GM18867 (cell line): Measurements from ENCODE around the gene GTF2IRD1.
"Not testable (repeated sequence)": the region's sequence is repeated elsewhere in the genome, so short reads cannot be mapped to it uniquely, and the experiment has no call there.

Experiments used
- ATAC-seq: cut with Tn5 transposase; IDR thresholded peaks from one replicate; pipeline ENCODE4 v1.9.1; 2021; ENCODE audit warnings: mild to moderate bottlenecking, moderate library complexity; ENCODE audit not compliant: unreplicated experiment

Gene GTF2IRD1

DNA sequence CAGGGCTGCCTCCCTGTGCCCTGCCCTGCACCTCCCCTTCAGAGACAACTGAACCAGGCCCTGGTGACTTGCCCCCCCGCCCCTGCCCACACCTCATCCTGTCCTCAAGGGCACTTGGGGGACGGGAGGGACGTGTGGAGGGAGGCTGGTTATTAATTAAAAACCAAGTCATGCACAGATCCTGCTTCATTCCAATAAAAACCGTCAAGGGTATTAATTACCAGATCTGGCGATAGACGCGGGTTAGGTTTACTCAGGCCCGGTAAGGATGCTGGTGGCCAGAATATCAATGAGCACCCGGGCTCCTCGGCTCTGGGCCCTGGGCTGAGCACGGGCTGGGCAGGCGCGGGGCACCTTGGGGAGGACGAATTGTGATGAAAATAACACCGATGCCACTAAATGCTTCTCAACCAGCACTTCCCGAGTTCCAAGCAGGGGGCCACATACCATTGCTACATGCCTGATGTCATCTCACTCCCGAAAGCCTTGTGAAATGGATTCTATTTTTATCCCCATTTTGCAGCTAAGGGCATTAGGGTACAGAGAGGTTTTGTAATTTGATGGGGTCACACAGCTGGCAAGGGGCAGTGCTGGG is 24.5 kb upstream of the GTF2IRD1 start:
- no peak for ATAC-seq

DNA sequence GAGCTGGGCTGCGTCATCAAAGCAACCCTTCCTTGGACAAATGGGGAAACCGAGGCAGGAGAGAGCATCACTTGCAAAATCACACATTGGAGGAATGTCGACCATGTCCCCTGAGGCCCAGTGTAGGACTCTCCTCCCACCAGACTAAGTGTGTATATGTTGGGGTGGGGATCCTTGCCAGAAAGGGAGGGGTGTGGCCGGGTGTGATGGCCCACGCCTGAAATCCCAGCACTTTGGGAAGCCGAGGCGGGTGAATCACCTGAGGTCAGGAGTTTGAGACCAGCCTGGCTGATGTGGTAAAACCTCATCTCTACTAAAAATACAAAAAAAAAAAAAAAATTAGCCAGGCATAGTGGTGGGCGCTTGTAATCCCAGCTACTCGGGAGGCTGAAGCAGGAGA is 23.3 kb upstream of the GTF2IRD1 start:
- ATAC-seq = not testable (repeated sequence)

DNA sequence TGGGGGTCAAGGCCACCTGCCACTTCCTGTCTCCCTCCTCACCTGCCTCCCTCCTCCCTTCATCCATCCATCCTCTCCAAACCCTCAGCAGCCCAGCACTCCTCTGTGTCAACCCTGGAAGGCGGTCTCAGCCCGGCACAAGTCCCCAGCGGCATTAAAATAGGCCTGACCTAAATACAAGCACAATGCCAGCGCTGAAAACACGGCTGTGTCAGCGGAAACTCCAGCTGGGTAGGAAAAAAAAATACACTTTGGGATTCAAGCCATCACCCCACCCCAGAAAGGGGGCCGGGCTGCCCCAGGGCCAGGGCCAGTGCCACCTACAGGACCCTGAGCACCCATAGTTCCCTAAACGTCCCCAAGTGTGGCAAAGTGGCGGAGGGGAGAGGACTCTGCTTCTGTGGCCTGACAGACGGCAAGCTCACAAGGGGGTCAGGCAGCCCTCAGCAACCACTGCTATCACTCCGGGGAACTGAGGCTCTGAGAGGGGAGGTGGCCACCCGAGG is 22.7 kb upstream of the GTF2IRD1 start:
- no peak for ATAC-seq

DNA sequence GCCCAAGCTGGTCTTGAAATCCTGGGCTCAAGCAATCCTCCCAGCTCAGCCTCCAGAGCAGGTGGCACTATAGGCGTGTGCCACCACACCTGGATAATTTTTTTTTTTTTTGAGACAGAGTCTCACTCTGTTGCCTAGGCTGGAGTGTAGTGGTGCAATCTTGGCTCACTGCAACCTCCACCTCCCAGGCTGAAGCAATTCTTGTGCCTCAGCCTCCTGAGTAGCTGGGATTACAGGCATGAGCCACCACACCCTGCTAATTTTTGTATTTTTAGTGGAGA is 16.5 kb upstream of the GTF2IRD1 start:
- not testable (repeated sequence) for ATAC-seq

DNA sequence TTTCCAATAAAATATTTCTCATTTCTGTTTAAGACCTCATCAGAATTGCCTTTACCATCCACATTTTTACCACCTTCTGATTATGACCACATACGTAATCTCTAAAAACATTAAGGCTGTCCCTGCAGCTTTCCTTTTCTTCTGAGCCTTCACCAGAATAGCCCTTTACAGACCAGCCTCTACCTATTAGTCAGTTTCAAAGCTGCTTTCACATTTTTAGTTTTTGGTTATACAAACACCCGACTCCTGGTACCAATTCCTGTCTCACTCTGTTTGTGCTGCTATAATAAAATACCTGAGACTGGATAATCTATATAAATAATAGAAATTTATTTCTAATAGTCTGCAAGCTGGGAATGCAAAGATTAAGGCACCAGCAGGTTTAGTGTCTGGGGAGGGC is 15.4 kb upstream of the GTF2IRD1 start:
- no peak for ATAC-seq

DNA sequence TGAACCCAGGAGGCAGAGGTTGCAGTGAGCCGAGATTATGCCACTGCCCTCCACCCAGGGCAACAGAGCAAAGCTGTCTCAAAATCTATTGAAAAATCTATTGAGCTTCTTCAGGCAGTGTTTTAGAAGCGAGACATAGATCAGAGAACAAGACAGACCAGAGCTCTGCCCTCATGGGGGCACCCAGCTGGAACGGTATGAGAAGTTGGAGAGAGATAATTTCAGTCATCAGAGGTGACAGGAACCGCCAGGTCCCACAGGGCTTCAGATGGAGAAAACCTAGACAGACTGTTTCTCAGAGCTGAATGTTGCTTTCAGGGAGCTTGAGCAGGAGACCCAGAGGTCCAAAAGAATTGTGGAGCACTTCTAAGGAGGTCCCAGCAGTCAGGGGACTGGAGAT is 14.2 kb upstream of the GTF2IRD1 start:
- no peak for ATAC-seq

DNA sequence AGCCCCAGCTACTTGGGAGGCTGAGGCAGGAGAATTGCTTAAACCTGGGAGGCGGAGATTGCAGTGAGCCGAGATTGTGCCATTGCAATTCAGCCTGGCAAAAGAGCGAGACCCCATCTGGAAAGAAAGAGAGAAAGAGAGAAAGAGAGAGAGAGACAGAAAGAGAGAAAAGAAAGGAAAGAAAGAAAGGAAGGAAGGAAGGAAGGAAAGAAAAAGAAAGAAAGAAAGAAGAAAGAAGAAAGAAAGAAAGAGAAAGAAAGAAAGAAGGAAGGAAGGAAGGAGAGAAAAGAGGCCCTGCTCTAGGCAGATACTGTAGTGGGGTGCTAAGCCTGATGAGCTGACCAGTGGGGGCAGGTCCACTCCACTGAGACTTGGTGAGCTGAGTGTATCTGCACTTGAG is 13.6 kb upstream of the GTF2IRD1 start:
- ATAC-seq = not testable (repeated sequence)

DNA sequence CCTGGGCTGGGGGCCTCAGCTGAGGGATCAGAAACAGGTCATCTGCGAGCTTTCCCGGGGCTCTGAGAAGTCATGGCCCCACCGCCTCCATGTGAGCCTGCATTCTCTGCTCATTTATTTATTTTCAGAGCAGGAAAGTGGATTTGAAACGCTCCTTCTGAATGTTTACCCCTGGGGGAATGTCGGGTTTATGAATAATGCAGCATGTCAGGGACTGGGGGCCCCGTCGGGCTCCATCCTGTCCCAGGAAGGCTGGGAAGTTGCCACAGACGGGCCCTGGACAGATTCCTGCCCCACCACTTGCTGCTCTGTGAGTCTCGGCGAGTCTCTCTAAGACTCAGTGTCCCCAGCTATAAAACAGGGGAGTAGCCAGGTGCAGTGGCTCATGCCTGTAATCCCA is 11.9 kb upstream of the GTF2IRD1 start:
- ATAC-seq = no peak

DNA sequence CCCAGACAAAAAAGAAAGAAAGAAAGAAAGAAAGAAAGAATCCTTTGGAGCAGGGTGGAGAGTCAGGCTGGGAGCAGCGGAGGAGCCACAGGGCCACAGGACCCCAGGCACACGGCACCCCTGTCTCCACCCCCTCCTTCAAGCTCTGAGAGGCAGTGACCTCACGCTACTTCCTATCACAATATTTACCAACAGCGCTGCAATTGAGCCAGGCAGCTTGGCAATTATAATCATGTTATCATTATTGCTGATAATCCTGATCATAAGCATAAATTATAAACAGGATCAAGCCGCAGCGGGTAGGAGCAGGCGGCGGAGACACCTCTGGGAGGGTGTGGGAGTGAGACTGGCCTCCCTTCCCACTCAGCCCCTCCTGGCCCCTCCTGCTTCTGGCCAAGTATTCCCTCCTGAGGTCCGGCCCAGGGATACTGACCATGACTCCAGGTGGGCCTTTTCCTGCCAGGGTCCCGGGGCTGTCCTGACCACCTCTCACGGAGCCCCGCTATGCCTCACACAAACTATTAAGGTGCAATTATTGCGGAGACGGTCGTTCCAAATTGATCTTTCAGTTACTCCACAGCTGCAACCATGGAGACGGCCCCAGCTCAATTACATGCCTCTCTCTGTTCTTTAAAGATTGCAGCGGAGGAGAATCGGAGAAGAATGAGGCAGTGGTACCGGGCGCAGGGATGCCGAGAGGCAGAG is 10.0 kb upstream of the GTF2IRD1 start:
- no peak for ATAC-seq

DNA sequence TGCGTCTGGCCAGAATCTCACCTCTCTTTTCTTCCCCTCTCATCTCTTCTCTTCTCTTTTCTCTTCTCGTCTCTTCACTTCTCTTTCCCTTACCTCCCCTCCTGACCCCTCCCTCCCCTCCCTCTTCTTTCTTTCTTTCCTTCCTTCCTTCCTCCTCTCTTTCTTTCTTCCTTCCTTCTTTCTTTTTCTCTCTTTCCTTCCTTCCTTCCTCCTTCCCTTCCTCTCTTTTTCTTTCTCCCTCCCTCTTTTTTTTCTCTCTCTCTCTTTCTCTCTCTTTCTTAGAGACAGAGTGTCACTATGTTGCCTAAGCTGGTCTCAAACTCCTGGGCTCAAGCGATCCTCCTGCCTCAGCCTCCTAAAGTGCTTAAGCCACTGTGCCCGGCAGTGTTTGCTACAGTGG is 4.6 kb upstream of the GTF2IRD1 start:
- ATAC-seq = no peak

DNA sequence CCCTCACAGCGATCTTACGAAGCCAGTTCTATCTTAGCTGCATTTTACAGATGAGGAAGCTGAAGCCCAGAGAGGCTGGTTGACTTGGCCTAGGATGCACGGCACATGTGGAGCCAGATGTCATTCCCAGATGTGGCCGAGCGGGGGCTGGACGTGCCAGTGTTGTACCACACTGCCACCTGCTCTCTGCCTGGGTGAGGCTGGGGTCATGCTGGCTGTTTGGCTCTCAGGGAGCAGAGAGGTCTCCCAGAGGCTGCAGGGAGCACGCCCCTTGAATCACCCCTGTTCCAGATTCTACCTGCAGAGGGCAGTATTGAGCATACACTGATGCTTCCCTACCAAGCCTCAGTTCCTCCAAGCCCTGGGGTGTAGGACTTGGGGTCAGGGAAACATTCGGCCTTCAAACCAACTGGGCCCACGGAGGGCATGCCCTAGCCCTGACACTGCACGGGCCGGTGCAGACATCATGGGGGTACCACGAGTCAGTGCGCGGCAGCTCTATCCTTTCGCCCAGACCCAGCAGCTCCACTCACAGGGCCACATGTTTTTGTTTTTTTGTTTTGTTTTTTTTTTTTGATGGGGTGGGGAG is 3.8 kb upstream of the GTF2IRD1 start:
- ATAC-seq = no peak

DNA sequence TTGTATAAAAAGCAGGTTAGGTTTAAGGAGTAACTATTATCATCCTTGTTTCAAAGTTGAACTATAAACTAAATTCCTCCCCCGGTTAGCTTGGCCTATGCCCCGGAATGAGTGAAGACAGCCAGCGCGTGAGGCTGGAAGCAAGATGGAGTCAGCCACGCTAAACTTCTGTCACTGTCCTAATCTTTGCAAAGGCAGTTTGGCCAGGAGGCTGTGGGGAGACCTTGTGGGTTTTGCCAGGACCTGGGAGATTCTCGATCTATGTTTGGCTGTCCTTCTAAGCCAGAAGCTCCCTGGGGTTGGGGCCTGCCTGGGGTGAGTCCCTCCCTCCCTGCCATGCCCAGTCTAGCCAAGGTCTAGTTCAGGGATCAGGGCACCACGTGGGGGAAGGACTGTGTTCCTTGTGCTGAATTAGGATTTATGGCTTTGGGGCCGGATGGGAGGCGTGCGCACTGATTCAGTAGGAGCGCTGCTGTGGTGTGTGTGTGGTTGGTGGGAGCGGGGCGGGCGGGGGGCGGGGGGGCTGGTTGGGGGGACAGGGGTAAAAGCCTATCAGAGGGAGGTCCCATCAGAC is 871 bp upstream of the GTF2IRD1 start:
- no peak for ATAC-seq

DNA sequence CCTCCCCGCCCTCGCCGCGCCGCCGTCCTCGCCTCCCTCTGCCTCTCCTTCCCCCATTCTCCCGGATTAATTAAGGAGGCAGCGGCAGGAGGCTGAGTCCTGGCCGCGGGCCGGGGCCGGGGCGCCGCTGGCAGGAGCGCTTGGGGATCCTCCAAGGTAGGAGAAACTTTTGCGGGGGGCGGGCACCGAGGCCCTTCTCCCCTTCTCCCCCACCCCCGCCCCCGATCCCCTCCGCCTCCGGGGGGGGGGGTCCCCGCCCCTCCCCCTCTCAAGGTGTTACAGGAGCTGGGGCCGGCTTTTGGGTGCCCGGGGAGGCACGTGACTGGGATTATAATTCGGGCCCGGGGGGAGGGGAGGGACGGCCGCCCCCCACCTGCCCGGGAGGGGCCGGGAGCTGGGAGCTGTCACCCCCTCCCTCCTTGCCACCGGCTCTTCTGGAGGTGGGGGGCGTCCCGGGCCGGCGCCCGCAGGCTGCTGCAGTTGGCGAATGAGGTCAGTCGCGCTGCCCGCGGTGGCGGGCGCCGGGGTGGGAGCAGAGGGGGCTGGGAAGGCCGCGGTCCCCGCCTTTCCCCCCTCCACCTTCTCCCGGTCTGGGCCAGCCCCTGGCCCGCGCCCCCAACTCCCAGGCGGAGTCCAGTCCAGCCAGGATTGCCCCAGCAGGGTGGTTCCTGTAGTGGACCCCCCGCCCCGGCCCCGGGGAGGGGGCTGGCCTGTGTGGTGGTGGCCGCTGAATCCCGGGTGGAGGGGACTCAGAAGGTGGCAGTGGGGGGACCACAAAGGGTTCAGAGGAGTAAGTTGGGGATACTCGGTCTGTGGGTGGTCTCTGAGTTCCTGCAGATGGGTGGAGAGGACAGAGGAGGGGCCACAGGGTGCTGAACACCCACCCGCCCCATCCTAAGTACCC is 567 bp downstream of the GTF2IRD1 start:
- ATAC-seq = no peak

DNA sequence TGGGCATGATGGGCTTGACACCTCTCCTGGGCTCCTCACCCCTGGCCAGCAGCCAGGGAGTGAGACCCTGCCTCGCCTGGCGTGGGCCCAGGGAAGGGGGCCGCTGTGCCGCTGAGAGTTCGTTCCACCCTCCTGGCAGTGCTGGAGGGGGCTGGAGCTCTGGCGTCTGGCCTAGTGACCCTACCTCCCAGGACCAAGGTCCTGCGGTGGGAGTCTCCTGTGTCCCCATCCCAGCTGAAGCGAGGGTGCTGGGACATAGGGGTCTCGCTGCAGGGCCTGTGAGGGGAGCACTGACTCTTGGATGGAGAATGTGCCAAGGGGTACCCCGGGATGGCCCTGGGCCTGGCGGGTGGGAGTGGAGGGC is 1.2 kb downstream of the GTF2IRD1 start:
- no peak for ATAC-seq

DNA sequence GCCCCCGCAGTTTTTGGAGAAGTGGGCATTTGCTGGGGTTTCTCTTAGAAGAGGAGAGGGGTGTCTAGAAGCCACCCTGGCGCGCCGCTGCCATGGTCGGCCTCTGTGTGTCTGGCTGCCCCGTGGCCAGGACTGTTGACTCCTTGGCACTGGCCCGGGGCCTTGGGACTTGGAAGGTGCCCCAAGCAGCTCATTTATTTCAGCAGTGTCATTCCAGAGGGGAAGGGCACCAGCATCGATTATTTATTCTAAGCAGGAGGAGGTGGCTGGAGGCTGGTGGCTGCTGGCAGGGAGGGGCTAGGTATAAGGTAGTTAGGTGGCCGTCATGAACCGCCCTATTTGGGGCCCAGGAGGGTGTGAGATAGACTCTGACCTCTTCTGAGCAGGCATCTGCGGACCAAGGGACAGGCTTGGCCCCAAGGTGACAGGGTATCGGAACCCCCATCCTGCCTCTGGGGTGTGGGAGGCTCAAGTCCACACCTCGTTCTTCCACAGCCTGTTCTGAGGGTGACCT is 1.6 kb downstream of the GTF2IRD1 start:
- no peak for ATAC-seq

DNA sequence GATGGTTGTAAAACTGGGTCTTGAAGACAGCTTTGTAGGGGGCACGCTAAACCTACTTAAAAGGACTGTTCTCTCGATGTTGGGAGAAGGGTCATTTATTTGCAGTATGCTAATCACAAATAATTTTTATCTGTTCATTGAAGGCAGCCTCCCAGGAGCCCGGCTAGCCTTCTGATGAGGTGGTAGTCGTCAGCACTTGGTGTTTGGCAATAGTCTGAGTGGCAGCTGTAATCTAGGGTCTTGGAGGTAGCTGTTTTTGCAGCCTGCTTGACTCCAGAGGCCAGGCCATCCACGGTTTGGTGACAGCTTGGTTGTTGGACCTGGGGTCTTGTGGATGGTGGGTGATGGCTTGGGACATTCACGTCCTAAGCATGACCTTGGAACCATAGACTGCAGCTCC is 2.2 kb downstream of the GTF2IRD1 start:
- no peak for ATAC-seq

DNA sequence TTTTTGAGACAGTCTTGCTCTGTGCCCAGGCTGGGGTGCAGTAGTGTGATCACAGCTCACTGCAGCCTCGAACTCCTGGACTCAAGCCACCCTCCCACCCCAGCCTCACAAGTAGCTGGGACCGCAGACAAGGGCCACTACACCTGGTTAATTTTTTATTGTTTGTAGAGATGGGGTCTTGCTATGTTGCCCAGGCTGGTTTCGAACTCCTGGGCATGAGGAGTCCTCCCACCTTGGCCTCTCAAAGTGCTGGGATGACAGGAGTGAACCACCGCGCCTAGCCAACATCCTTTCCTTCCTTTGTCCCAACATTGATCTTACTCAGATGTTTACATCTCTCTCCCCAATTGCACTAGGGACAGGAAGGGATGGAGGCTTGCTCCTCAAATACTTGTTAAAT is 3.3 kb downstream of the GTF2IRD1 start:
- no peak for ATAC-seq

DNA sequence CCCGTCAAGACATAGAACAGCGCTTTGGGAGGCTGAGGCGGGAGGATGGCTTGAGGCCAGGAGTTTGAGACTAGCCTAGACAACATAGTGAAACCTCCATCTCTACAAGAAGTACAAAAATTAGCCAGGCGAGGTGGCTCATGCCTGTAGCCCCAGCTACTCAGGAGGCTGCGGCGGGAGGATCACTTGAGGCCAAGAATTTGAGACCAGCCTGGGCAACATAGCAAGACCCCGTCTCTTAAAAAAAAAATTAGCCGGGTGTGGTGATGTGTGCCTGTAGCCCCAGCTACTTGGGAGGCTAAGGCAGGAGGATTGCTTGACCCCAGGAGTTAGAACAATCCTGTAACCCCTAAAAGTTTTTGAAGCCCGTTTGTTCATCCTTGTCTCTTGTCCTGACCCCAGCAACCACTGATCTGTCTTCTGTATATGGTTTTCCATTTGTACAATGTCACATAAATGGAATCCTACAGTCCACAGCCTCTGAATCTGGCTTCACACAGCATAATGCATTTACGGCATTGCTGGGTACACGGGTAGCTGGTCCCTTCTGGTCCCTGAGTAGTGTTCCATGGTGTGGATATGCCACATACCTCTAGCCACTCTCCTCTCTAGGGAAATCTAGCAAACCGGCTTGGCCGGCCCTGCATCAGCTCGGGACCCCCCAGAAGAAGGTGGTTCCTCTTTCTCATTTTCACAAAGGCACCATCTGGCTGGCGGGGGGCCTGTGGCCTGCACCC is 8.4 kb downstream of the GTF2IRD1 start:
- no peak for ATAC-seq

DNA sequence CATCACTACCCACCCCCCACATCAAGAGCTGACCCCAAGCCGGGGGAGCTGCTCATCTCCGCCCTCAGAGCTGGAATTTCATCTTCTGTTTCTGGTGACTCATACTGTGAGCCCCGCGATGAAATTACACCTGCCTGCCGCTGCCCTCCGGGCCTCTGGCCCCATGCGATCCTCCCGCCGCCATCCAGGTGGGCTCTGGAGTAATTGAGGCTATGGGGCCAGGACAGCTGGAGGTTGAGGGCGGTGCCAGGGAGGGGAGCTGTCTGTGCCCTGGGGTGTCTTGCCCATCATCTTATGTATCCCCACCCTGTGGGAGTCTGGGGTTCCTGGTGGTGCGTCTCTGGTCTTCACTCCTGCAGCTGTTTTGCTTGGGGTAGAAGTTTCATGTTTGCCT is 9.0 kb downstream of the GTF2IRD1 start:
- no peak for ATAC-seq
